Stimulated activated CD8-positive, alpha-beta memory T cell treated with anti-CD3 and anti-CD28 coated beads, Interleukin-15, amount 100 ng/mL, for 24 hours (primary cell): ENCODE data around the gene IMMP1L.

Source experiments
- DNase-seq: peaks from one replicate; pipeline ENCODE4 v3.0.0-alpha.2; 2020; ENCODE audit warnings: low read depth

IMMP1L gene

DNA sequence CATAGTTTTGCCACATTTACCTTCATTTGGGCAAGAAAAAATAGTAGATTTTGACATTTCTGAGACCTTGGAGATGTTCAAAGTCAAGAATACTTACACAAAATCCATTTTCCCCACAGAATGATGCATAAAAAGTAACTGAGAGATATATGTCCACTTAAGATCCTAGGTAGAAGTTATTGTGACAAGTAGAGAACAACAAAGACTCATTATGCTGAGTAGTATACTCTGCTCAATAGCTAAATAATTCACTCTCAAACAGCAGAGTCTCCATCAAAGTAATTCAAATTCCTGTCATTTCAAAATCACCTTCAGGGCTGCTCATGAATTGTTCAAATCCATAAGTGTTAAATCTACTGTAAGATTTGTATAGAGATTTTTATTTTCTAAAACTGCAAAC is 35.3 kb downstream of the IMMP1L start:
- no peak for DNase-seq

GRCh38 chr11:31464436-31464835 is 45.0 kb downstream of the IMMP1L start:
- DNase-seq = no peak

GRCh38 chr11:31455177-31455576 is 54.2 kb downstream of the IMMP1L start:
- no peak for DNase-seq

GRCh38 chr11:31450841-31451240 is 58.6 kb downstream of the IMMP1L start:
- DNase-seq = no peak

DNA sequence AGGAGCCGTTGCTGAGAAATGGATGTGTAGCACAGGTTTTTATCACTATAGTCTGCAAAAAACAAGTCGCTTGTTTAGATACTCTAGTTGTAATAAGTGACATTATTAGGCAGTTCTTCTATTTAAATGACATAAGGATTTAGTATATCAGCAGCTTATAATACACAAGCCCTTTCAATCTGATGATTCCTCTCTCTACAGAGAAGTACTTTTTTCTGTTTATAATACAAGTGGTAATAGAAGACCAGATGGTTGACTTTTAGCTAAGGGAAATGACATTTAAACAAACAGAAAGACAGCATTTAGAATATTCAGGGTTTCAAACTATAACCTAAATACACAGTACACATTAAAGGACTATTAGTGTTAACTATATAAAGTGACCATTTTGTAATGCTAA is 60.4 kb downstream of the IMMP1L start:
- no peak for DNase-seq

DNA sequence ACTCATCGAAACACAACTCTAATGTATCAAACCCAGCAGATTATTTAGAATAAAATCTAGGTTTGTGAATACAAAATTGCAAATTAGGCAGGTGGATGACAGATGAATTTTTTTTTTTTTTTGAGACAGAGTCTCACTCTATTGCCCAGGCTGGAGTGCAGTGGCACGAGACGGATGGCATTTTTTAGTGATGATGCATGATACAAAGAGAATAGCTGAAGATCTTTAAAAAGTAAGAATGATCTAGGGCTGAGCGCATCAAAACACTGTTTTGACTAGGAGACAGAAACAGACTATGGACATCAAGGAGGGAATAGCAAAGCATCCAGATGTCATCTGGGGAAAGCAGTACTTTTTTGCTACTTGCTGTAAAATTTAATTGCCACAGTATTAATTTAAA is 63.8 kb downstream of the IMMP1L start:
- no peak for DNase-seq

- no peak for DNase-seq
Observed at GRCh38 chr11:31443802-31444201, 65.6 kb downstream of the IMMP1L start.

DNA sequence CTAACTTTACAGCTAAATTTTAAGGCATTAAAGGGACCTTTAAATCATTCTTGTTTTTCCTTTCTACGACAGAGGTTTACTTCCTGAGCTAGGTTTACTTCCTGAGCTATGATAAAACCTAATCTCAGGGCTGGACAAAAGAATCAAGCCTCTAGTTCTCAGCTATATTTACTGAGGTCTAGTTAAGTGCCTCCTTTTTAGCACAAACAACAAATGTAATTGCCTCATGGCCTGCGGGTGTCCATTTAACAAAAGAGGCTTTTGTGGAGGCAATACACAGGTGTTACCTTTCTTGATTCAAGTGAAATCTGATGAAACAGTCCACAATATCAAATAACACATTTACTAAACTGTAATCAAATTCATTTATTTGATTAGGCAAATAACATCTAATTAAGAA is 67.3 kb downstream of the IMMP1L start:
- DNase-seq = no peak

DNA sequence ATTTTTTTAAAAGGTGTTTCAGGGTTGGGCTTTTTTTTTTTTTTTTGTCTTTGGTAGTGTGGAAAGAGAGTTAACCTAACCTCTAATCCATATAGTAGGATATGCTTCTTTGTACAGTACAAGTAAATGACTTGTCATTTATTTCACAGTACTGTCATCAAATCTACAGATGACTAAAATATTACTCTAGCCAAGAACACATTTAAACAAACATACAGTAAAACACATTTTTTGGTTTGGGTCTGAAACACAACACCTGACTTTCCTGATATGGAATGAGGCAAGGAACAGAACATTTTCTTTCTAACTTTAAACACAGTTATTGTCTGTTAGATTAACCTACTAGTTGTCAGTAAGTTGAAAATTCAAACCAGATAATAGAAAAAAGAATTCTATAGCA is 68.1 kb downstream of the IMMP1L start:
- DNase-seq = no peak

GRCh38 chr11:31437742-31438435 is 71.5 kb downstream of the IMMP1L start:
- no peak for DNase-seq

DNA sequence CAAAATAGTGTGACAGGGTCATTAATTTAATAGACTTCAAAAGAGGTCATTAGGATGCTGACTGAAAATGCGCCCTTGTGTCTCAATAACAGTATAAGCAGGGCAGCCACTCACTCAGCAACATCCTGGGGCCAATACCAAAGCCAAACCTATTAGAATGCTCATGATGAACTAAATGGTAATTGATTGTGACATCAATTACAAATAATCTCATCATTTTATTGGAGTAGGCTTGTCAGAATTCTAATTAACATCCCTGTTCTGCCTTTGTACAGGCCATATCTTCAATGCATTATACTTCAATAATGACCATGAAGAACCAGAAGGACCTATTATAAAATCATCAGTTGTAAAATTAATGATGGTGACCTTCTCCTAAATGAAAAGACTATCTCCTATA is 75.6 kb downstream of the IMMP1L start:
- DNase-seq = no peak

- DNase-seq = no peak
Observed at GRCh38 chr11:31424652-31425051, 84.8 kb downstream of the IMMP1L start.

DNA sequence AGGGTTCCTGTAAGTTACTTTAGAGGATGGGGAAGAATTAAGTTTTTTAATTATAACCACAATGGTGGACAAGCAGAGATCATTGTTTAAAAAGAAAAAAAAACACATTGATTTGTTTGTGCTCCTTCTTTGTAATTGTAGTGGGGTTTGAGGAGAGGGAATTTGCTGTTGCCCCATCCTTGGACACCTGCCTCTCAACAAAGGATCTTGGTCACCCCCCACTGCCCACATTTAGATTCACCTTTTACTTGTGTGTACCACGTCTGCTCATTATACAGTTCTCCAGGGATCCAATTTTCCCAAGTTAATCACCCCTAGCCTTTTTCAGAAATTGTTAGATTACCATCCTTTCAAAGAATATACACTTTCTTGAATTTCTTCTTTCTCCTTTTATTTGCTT is 86.7 kb downstream of the IMMP1L start:
- no peak for DNase-seq

DNA sequence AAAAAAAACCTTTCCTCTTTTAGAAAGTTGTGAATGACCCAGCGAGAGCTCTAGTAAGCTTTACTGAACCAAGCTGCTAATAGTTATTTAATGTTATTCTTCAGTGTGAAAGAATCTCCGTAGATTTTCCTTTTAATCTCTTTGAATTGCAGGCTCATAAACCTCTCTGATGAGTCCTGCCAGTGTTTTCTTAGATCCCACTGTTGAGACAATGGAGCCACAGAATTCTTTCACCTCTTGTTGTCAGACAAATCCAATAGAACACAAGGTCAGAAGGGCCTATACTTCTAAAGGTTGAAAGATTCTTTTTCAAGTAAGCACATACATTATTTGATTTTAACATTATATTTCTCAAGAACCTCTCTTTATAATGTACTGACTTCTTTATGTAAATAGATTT is 87.6 kb downstream of the IMMP1L start:
- DNase-seq = no peak

DNA sequence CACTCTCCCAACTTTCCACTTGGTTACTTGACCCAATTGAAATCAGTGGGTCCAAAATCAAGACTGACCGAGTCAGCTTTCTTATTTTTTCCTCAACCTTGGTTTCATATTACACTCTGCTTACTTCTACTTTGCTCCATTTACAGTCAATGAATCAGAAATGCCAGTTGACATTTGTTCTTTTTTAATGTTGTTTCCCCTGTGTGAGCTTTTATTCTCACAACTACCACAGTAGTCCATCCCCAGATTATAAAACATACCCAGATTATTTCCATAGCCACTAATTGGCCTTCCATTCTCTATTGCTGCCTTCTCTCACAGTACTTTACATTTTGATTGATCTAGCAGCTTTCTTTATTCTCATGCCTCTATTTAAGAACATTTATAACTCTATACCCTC is 89.8 kb downstream of the IMMP1L start:
- no peak for DNase-seq

- DNase-seq = no peak
Observed at GRCh38 chr11:31419138-31419537, 90.3 kb downstream of the IMMP1L start.

DNA sequence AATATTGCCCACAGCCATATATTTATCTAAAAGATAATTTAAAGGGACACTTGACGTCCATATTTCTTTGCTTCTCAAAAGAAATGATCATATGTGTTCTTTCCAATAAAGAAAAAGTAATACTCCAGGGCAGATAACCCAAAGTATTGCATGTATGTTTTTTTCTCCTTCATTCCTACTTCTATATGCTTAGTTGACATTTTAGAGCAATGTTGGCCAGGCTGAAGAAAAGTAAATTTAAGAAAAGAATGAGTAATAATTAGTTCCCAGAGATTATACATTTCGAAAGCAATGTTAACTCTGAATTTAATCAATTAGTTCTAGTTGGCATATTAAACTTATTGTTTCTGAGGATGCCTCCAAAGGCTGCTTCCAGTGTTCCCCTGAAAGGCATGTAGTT is 91.6 kb downstream of the IMMP1L start:
- no peak for DNase-seq

DNA sequence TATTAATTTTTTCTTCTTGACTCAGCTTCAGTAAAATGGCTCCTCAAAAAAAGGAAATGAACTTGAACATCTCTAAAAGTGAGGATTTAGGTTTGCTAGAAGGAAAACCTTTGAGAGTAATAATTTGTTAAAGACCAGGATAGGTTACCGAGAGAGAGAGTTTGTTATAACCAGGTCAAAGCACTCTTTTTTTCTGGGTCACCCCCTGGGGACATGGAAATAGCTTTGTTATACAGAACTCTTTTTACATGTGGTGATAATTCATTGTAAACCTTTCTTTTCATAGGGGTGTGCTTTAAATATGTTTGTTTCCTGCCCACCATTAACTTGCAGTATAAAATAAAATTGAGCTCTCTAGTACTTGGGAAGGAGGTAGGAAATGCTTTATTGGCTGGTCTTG is 92.1 kb downstream of the IMMP1L start:
- DNase-seq = no peak

DNA sequence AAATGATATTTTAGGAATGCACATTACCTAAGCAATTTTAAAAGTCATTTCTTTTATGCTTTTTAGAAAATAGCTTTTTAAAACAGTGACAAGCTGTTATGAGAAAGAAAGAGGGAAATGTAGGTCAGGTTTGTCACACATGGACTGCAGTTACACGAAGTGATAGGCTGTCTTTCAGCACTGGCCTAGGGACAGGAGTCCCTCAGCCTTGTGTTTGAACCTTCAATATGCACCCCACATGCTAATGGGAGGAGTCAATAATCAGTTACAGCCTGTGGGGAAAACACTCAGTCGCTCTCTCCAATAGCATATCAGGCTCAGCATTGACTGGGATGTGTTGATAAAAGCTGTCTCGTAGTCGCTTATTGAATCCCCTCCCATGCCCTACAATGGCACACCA is 94.0 kb downstream of the IMMP1L start:
- no peak for DNase-seq

DNA sequence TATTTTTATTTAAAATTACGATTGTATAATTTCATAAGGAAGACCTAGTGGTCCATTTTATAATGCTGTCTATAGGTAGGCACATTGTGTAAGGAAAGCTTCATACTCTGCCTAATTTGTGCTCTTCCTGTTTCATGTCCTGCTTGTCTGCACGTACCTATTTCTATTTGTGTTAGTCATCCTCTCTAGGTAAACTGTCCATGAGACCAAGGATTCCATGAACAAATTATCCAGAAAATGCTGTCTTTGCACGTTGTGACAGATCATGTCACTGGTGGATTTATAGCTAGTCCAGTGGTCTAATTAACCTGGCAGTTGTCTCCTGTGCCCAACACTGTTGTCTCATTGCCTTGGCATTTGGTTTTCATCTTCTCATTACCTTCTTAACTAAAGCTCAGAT is 95.1 kb downstream of the IMMP1L start:
- no peak for DNase-seq

DNA sequence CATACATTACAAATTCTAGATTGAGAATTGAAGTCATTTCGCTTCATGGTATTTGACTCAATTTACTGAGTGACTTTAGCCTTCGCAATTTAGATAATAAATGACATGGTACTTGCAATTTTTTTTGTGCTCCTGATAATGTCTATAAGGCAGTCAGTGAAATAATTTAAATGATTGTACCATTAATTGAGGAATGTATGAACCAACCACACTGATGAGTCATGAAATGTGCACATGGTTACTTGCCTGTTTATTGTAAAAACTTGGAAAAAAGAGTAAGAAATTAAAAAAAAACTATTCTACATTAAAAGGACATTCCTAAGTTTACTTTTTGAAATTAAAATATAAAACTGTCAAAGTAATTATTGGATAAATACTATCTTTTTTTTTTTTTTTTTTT is 96.5 kb downstream of the IMMP1L start:
- no peak for DNase-seq

DNA sequence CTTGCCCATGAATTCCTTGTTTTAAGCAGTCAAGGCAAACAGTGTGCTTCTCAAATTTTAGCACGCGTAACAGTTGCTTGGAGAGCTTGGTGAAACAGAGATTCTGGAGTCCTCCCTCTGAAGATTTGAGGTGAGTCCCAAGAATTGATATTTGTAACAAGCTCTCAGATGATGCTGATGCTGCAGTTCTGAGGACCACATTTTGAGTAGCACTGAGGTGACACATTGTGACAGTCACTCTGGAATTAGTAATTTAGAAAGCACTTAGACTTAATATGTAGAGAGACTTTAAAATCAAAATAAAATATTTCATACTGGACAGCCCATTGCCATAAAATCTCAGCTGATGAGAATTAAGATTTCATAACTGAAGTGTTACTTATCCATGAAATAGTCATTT is 101.2 kb downstream of the IMMP1L start:
- no peak for DNase-seq

GRCh38 chr11:31404614-31405013 is 104.8 kb downstream of the IMMP1L start:
- DNase-seq = no peak

GRCh38 chr11:31397239-31397834 is 112.1 kb downstream of the IMMP1L start:
- no peak for DNase-seq
